ENCODE results near the gene APEH. TPM values are rescaled to one million over a fixed set of nuclear protein-coding genes. Genes with fewer than 3 reads are reported as not detected.

Gene APEH
- total and polyA plus RNA-seq, 2 experiments from 2014 or later, result 170 to 264 TPM

DNA sequence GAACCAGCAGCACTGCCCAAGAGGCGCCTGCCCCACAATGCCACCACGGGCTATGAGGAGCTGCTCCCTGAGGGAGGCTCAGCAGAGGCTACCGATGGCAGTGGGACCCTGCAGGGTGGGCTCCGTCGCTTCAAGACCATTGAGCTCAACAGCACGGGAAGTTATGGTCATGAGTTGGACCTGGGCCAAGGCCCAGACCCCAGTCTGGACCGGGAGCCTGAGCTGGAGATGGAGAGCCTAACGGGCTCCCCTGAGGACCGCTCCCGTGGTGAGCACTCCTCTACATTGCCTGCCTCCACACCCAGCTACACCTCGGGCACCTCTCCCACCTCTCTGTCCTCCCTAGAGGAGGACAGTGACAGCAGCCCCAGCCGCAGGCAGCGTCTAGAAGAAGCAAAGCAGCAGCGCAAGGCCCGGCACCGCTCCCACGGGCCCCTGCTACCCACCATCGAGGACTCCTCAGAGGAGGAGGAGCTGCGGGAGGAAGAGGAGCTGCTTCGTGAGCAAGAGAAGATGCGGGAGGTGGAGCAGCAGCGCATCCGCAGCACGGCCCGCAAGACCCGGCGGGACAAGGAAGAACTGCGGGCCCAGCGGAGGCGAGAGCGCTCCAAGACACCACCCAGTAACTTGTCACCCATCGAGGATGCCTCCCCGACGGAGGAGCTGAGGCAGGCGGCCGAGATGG lies 21.8 kb upstream of the APEH start:
- no peaks in the 10 kb centered on the region for H3K79me2 ChIP-seq (replicated peaks; ENCODE audit: insufficient read depth)
- H3K27ac ChIP-seq (ENCODE audit: low read depth), result no peak overlapping the region
- H2AFZ ChIP-seq, result no peak overlapping the region
- peaks cover 4% of the 10 kb centered on the region; the same call in 1 of the 3 replicates for H3K4me1 Mint-ChIP-seq
- TF ChIP-seq EZH2phosphoT487 (IDR thresholded peaks at IDR 0.05; ENCODE audit: unreplicated experiment) (no peak), STAT1 (IDR thresholded peaks at IDR 0.05; ENCODE audit: unreplicated experiment) (no peak), REST (IDR thresholded peaks at IDR 0.05; ENCODE audit: unreplicated experiment) (no peak), CREB1 (CRISPR knock-in tag; IDR thresholded peaks at IDR 0.05; ENCODE audit: low read depth) (no peak), JUNB (IDR thresholded peaks at IDR 0.05; ENCODE audit: unreplicated experiment) (no peak), POLR2AphosphoS5 (IDR thresholded peaks at IDR 0.05; ENCODE audit: low read depth) (no peak), EZH2 (IDR thresholded peaks at IDR 0.05; ENCODE audit: low read depth, unreplicated experiment) (no peak), ZNF114 (CRISPR knock-in tag; IDR thresholded peaks at IDR 0.05) (no peak), ZNF331 (CRISPR knock-in tag; IDR thresholded peaks at IDR 0.05; ENCODE audit: low read depth) (no peak), CTCF (conservative IDR thresholded peaks at IDR 0.05; ENCODE audit: low read depth in 2 of 2) (no peak), ZNF462 (CRISPR knock-in tag; IDR thresholded peaks at IDR 0.05) (no peak)
- no peak for ATAC-seq
- H4K20me1 ChIP-seq (replicated peaks; ENCODE audit: insufficient read depth), result no peaks in the 10 kb centered on the region
- no peaks in the 10 kb centered on the region for H3F3A ChIP-seq (replicated peaks; ENCODE audit: low read depth)
- H3K9me2 ChIP-seq (ENCODE audit: insufficient read depth), result no peaks in the 10 kb centered on the region
- no peak overlapping the region for H3K4me3 Mint-ChIP-seq
- H3K36me3 ChIP-seq (ENCODE audit: insufficient read depth), result no peaks in the 10 kb centered on the region
- no peaks in the 10 kb centered on the region for H3K9me3 Mint-ChIP-seq
- H3K4me2 ChIP-seq, result no peak overlapping the region
- no peak overlapping the region for H3K4me3 ChIP-seq
- no peaks in the 10 kb centered on the region for H3K27me3 ChIP-seq (ENCODE audit: insufficient read depth)
- no peak overlapping the region for H3K27ac Mint-ChIP-seq
- H3K4me1 ChIP-seq (ENCODE audit: insufficient read depth), result no peaks in the 10 kb centered on the region
- peaks cover 16% of the 10 kb centered on the region for H3K27me3 Mint-ChIP-seq (ENCODE audit: insufficient read depth, low read depth, poor library complexity)
- H3K36me3 Mint-ChIP-seq (ENCODE audit: low read depth), result no peaks in the 10 kb centered on the region
- no peak for DNase-seq (ENCODE audit: low spot score)

All from GM23338 (cell line).